Activated T-cell treated with anti-CD3 and anti-CD28 coated beads, Interleukin-2, amount 50 U/mL, for 24 hours (primary cell): ENCODE measurements around the gene ACAA1.
"Not testable (repeated sequence)": the region's sequence is repeated elsewhere in the genome, so short reads cannot be mapped to it uniquely, and the experiment has no call there.

Experiments used
- DNase-seq: peaks from one replicate; pipeline ENCODE4 v3.0.0-alpha.2; 2020
- H3K27ac Mint-ChIP-seq: 2 replicates; pipeline ENCODE4 v1.8.0; 2020; ENCODE audit warnings: mild to moderate bottlenecking, mixed read lengths
- H3K27me3 Mint-ChIP-seq: 2 replicates; pipeline ENCODE4 v1.8.0; 2020; ENCODE audit warnings: mixed read lengths
- H3K36me3 Mint-ChIP-seq: 2 replicates; pipeline ENCODE4 v1.8.0; 2020; ENCODE audit warnings: low read depth, mixed read lengths
- H3K4me1 Mint-ChIP-seq: 2 replicates; pipeline ENCODE4 v1.8.0; 2020; ENCODE audit warnings: low read depth, mixed read lengths
- H3K4me3 Mint-ChIP-seq: 2 replicates; pipeline ENCODE4 v1.8.0; 2020; ENCODE audit warnings: mild to moderate bottlenecking, moderate library complexity, mixed read lengths
- H3K9me3 Mint-ChIP-seq: 2 replicates; pipeline ENCODE4 v1.8.0; 2020; ENCODE audit warnings: mixed read lengths

The ACAA1 gene

GRCh38 chr3:38147421-38147820 is 10.5 kb upstream of the ACAA1 start:
- Mint-ChIP-seq H3K4me1 (peaks cover 25% of the 10 kb centered on the region), H3K27me3 (no peaks in the 10 kb centered on the region), H3K9me3 (peaks cover 23% of the 10 kb centered on the region), H3K36me3 (peaks cover 9% of the 10 kb centered on the region), H3K4me3 (no peak overlapping the region), H3K27ac (no peak overlapping the region)
- DNase-seq: no peak

- no peak overlapping the region for H3K27ac Mint-ChIP-seq
- H3K4me1 Mint-ChIP-seq: peaks cover 22% of the 10 kb centered on the region
- peaks cover 23% of the 10 kb centered on the region for H3K9me3 Mint-ChIP-seq
- no peak overlapping the region for H3K4me3 Mint-ChIP-seq
- no peak for DNase-seq
- H3K36me3 Mint-ChIP-seq: peaks cover 19% of the 10 kb centered on the region
- H3K27me3 Mint-ChIP-seq: no peaks in the 10 kb centered on the region
Measured at GRCh38 chr3:38146504-38146903, 9.6 kb upstream of the ACAA1 start.

- no peaks in the 10 kb centered on the region for H3K27me3 Mint-ChIP-seq
- H3K36me3 Mint-ChIP-seq: peaks cover 44% of the 10 kb centered on the region
- no peak overlapping the region for H3K4me3 Mint-ChIP-seq
- no peak for DNase-seq
- H3K4me1 Mint-ChIP-seq: peaks cover 31% of the 10 kb centered on the region
- H3K9me3 Mint-ChIP-seq: peaks cover 23% of the 10 kb centered on the region
- H3K27ac Mint-ChIP-seq: no peak overlapping the region
Measured at GRCh38 chr3:38143511-38143910, 6.6 kb upstream of the ACAA1 start.

- DNase-seq: no peak
- H3K4me3 Mint-ChIP-seq: no peak overlapping the region
- H3K36me3 Mint-ChIP-seq: peaks cover 47% of the 10 kb centered on the region
- H3K9me3 Mint-ChIP-seq: peaks cover 23% of the 10 kb centered on the region
- no peaks in the 10 kb centered on the region for H3K27me3 Mint-ChIP-seq
- H3K27ac Mint-ChIP-seq: no peak overlapping the region
- H3K4me1 Mint-ChIP-seq: peaks cover 36% of the 10 kb centered on the region
Measured at GRCh38 chr3:38142959-38143358, 6.0 kb upstream of the ACAA1 start.

- H3K9me3 Mint-ChIP-seq: peaks cover 13% of the 10 kb centered on the region
- H3K4me3 Mint-ChIP-seq: no peak overlapping the region
- DNase-seq: no peak
- H3K4me1 Mint-ChIP-seq: peaks cover 39% of the 10 kb centered on the region
- H3K27me3 Mint-ChIP-seq: no peaks in the 10 kb centered on the region
- peak overlapping the region; percentile 67 for H3K27ac Mint-ChIP-seq
- H3K36me3 Mint-ChIP-seq: peaks cover 49% of the 10 kb centered on the region
Measured at GRCh38 chr3:38141952-38142273, 5.0 kb upstream of the ACAA1 start.

GRCh38 chr3:38141173-38141951 is 4.4 kb upstream of the ACAA1 start:
- H3K9me3 Mint-ChIP-seq: peaks cover 9% of the 10 kb centered on the region
- peaks cover 52% of the 10 kb centered on the region for H3K36me3 Mint-ChIP-seq
- no peak overlapping the region for H3K4me3 Mint-ChIP-seq
- peaks cover 39% of the 10 kb centered on the region for H3K4me1 Mint-ChIP-seq
- H3K27ac Mint-ChIP-seq: peak overlapping the region; percentile 67
- no peak for DNase-seq
- no peaks in the 10 kb centered on the region for H3K27me3 Mint-ChIP-seq

- Mint-ChIP-seq H3K4me1 (peaks cover 46% of the 10 kb centered on the region), H3K36me3 (peaks cover 57% of the 10 kb centered on the region), H3K27ac (no peak overlapping the region), H3K9me3 (peaks cover 3% of the 10 kb centered on the region), H3K4me3 (peak overlapping the region; percentile 87), H3K27me3 (no peaks in the 10 kb centered on the region)
- DNase-seq: no peak
Measured at GRCh38 chr3:38140326-38141172, 3.6 kb upstream of the ACAA1 start.

GRCh38 chr3:38139652-38140051 is 2.7 kb upstream of the ACAA1 start:
- DNase-seq: no peak
- Mint-ChIP-seq H3K4me3 (peak overlapping the region; percentile 87), H3K27ac (peak overlapping the region; percentile 98), H3K4me1 (peaks cover 53% of the 10 kb centered on the region), H3K27me3 (no peaks in the 10 kb centered on the region), H3K9me3 (no peaks in the 10 kb centered on the region), H3K36me3 (peaks cover 64% of the 10 kb centered on the region)

GRCh38 chr3:38139191-38139590 is 2.3 kb upstream of the ACAA1 start:
- peaks cover 69% of the 10 kb centered on the region for H3K36me3 Mint-ChIP-seq

GRCh38 chr3:38138349-38139190 is 1.6 kb upstream of the ACAA1 start, which contains the start of gene MYD88:
TSS of gene MYD88 (plus strand) at chr3:38138661. CDS start at chr3:38138701, 40 bp downstream.
- H3K4me3 Mint-ChIP-seq: peak within 1 kb of the TSS; percentile 87
- no peaks in the 10 kb centered on the region for H3K27me3 Mint-ChIP-seq
- DNase-seq: peak; percentile 88
- peaks cover 75% of the 10 kb centered on the region for H3K36me3 Mint-ChIP-seq
- H3K9me3 Mint-ChIP-seq: no peaks in the 10 kb centered on the region
- H3K27ac Mint-ChIP-seq: peak within 1 kb of the TSS; percentile 98
- H3K4me1 Mint-ChIP-seq: peaks cover 63% of the 10 kb centered on the region

More at GRCh38 chr3:38139191-38139590, 2.3 kb upstream of the ACAA1 start:
- Mint-ChIP-seq H3K4me1 (peaks cover 57% of the 10 kb centered on the region), H3K4me3 (peak overlapping the region; percentile 87), H3K27me3 (no peaks in the 10 kb centered on the region), H3K9me3 (no peaks in the 10 kb centered on the region), H3K27ac (peak overlapping the region; percentile 98)
- DNase-seq: no peak

- H3K36me3 Mint-ChIP-seq: peaks cover 80% of the 10 kb centered on the region
- H3K9me3 Mint-ChIP-seq: no peaks in the 10 kb centered on the region
- H3K4me1 Mint-ChIP-seq: peaks cover 71% of the 10 kb centered on the region
- peak overlapping the region; percentile 98 for H3K27ac Mint-ChIP-seq
- H3K27me3 Mint-ChIP-seq: no peaks in the 10 kb centered on the region
- peak overlapping the region; percentile 87 for H3K4me3 Mint-ChIP-seq
- no peak for DNase-seq
Measured at GRCh38 chr3:38137615-38138348, 855 bp upstream of the ACAA1 start.

- peaks cover 79% of the 10 kb centered on the region for H3K36me3 Mint-ChIP-seq
- DNase-seq: peak; percentile 55
- H3K9me3 Mint-ChIP-seq: no peaks in the 10 kb centered on the region
- peak overlapping the region; percentile 90 for H3K27ac Mint-ChIP-seq
- no peaks in the 10 kb centered on the region for H3K27me3 Mint-ChIP-seq
- peak overlapping the region; percentile 87 for H3K4me3 Mint-ChIP-seq
- H3K4me1 Mint-ChIP-seq: peaks cover 74% of the 10 kb centered on the region
Measured at GRCh38 chr3:38136393-38136776, 542 bp downstream of the ACAA1 start.

GRCh38 chr3:38135621-38136277 is 1.2 kb downstream of the ACAA1 start:
- H3K4me1 Mint-ChIP-seq: peaks cover 70% of the 10 kb centered on the region
- not testable (repeated sequence) for H3K27me3 Mint-ChIP-seq, H3K9me3 Mint-ChIP-seq, DNase-seq
- H3K36me3 Mint-ChIP-seq: peaks cover 79% of the 10 kb centered on the region
- H3K27ac Mint-ChIP-seq: peak overlapping the region; percentile 90
- H3K4me3 Mint-ChIP-seq: peak overlapping the region; percentile 87
